G401.6 (cell line): Measurements from ENCODE around the gene NOBOX.
"Not testable (repeated sequence)": the region's sequence is repeated elsewhere in the genome, so short reads cannot be mapped to it uniquely, and the experiment has no call there.

ENCODE experiments used
- FAIRE-seq: peaks from 2 replicates; lab custom pipeline; 2012; peaks lifted over from hg19 to GRCh38; lab: Jason Lieb, UNC

The NOBOX gene

DNA sequence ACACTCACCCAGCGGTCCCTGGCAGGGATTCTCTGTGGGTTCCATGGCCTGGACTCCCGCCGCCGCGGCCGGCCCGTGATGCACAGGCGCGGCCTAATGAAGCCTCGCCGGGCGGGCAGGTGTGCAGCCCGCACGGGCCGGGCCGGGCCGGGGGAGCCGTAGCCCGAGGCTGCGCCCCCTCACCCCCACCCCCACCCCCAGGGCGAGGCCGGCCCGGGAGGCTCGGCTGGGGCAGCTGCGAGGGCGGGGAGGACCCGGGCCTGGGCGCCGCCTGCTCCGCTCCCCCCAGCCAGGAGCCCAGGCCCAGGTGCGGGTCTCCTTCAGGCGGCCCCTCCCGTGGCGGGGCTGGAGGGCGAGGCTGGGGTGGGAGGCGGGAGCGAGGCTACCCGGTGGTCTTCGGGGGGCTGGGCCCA, at the start of gene NOBOX:
Gene NOBOX, minus strand, starts transcription at position 45 of the 413 bp plus-strand sequence.
- no peak for FAIRE-seq

DNA sequence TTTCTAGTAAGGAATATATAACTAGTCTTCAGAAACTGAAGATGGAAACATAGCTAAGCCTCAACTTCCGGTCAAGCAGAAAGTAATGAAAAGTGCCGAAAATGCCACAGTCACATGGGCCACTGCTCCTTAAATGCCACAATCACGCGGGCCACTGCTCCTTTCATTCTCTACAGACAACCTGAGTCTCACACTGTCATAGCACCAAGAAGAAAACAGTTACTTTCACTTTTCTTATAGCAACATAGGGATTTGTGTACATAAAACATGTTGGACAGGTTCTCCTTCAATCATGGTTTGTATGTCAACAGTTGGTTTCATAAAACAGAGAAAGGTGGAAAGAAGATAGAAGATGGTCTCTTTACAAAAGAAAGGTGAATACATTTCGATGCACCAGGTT, 48.6 kb upstream of the NOBOX start:
- no peak for FAIRE-seq

- FAIRE-seq = no peak
Observed at GRCh38 chr7:144445590-144445989, 42.1 kb upstream of the NOBOX start.

DNA sequence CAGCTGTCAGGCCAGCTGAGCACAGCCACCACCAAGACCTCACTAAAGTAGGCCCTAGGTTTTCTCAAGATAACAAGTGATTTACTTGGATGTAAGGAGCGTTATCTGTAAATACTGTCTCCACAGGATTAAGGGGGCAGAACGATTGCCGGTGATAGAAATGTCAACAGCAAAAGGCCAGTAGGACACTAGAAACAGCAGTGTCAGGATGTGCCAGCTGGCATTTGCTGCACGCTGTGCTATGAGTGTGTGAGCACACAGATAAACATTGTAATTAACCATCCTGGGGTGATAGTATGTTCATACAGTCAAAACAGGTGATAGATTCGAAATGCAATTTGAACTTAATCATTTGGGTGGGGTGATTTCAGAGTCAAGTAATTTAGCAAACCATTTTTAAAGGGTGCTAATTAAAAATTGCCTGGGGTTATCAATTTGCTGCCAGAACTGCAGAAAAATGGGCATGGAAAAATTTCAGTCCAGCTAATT, 36.3 kb upstream of the NOBOX start:
- FAIRE-seq = no peak

- FAIRE-seq = no peak
Observed at GRCh38 chr7:144438759-144439158, 35.3 kb upstream of the NOBOX start.

DNA sequence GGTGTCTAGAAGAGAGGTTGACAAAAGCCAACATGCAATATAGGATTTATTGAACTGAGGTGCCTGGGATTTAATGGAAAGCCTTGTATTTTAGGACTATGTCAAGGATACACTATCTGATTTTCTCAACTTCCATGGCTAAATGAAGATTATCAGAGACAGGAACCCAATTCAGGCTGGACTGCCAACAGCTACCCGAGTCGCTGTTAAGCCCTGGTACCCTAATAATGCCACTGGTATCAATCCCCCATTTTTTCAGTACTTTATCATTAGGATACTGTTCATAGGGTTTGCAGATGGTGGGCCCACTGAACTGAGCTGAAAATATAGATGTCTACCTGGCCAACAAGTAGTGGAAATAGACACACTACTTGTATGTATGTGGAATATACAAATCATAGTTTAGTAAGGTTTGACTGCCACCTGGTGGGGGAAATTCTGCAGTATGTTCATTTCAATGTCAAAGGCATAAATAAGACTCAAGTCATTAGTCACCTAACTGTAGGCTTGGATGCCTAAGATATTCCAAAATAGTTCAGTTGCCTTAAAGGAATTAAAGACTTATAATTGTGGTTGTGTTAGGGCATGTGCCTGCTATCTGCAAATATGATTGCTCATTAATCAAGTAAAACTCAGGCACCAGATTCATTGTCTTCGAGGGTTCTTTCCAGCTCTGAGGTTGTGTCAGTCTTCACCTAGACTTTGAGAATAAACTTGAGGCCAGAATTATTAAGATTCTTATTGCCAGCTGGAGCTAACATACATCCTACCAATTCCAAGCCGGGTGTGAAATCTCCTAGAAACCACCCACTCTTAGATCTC, 34.1 kb upstream of the NOBOX start:
- FAIRE-seq = no peak

DNA sequence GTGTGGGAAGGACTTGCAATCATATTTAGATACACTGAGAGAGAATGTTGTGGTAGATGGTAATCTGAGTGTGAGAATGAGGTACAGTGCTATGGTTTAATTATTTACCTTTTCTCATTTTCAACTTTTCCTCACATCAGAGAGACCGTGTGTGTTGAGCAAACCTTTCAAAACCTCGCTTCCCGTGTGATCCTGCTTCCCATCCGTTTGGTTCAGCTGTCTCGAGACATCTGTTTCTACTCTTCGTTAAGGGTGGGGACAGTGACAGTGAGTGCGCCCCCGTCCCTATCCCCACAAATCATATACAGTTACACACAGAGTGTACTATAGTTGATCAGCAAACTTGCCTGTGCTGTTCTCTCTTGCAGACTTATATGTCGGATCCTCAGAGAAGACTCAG, 33.0 kb upstream of the NOBOX start:
- no peak for FAIRE-seq

- FAIRE-seq = no peak
Observed at GRCh38 chr7:144428431-144428830, 24.9 kb upstream of the NOBOX start.

DNA sequence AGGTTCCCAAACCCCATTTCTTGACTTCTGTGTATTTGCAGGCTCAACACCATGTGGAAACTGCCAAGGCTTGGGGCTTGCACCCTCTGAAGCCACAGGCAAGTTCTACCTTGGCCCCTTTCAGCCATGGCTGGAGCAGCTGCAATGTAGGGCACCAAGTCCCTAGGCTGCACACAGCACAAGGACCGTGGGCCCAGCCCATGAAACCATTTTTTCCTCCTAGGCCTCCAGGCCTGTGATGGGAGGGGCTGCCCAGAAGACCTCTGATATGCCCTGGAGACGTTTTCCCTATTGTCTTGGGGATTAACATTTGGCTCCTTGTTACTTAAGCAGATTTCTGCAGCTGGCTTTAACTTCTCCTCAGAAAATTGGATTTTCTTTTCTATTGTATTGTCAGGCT, 24.0 kb upstream of the NOBOX start:
- not testable (repeated sequence) for FAIRE-seq

- FAIRE-seq = not testable (repeated sequence)
Observed at GRCh38 chr7:144418931-144419330, 15.4 kb upstream of the NOBOX start.

GRCh38 chr7:144416341-144416740, 12.8 kb upstream of the NOBOX start:
- no peak for FAIRE-seq

DNA sequence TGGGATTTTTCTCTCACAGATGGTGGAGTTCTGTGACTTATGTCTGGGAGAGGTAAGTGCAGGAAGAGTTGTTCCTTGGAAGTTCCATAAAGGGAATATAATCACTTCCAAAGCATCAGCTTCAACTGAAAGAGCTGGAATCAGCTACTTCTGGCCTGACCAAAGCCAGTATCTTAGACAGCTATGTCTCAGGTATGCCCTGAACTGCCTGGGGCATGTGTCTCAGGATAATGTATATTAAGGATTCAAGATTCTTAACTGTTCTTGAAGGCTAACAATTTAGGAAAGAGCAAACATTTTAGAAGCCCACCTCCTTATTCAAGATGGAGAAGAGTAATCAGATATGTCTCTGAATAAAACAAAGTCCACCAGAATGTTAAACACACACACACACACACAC, 12.4 kb upstream of the NOBOX start:
- no peak for FAIRE-seq

DNA sequence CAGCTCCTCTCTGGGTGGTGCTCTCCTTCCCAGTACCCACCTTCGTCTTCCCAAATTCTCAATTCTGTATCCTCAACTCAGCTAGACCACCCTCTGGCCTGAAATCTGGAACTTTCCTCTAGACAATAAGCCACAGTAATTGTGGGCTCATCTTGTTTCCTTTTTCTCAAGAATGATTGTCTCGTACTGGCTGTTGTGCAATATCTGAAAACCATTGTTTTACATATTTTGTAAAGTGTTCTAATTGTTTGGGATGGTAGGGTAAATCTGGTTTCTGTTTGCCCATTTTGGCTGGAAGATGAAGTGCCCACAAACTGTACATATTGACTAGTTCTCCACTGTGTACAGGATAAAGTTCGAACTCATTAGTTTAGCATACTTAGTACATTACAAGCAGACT, 11.3 kb upstream of the NOBOX start:
- FAIRE-seq = no peak

DNA sequence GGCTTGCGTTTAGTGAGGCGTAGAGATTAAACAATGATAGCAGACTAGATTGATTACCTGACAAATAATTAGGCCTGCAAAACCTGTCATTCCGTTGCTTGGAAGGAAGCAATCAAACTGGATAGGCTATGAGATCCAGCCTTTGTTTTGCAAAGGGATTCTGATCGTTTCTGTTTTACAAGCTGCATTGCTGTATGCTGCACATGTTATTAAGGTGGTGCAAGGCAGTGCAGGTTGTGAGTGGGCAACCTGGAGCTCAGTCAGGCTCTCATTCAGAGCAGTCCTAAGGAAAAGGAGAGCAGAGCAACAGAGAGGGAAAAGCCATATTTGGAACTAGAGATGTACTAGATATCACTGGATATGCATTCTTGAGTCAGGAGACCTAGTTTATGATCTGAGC, 6.9 kb upstream of the NOBOX start:
- no peak for FAIRE-seq

GRCh38 chr7:144408121-144408520, 4.6 kb upstream of the NOBOX start:
- no peak for FAIRE-seq

DNA sequence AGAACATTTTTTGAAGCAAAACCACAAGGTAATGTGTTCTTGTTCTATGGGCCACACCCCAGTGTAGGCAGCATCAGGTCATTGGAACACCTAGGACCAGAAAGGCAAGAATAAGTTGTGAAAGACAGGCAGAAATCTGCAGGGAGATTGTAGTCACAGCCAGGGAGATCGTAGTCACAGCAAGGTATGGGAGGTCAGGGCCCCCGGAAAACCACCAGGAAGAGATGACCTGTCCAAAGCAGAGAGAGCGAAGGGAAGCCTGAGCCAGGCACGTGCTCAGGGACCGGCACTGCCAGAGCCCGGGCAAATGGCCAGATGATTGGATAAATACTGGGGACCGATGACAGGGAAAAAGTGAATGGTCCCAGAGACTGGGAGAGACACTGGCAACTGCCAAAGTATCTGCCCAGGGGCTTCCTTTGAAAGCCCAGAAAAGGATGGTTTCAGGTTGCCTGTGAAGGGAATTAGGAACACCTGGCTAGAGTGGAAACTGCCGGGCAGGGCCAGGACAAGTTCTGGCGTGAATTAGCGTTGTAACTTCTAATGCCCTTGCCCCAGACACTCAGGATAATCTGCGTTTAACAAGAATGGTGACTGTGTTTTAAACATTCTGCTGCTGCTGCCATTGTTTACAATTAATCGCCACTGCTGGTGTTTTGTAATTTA, 3.9 kb upstream of the NOBOX start:
- FAIRE-seq = no peak

DNA sequence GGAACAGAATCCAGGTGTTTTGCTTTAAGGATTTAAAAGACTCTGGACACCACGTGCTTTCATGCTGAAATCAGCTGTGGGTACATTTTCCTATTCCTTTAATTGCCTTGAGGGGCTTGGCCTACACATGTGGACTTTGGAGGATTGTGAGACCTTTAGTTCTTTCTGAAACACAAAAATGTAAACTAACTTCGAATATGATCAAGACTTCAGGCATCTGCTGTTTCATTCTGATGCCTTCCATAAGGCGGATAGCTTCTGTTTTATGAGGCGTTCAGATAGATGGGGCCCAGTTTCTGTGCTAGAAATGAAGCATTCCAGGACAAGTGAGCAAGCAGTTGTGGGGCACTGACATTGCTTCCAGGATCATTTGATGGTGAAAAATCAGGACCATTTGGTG, 1.5 kb upstream of the NOBOX start:
- no peak for FAIRE-seq

GRCh38 chr7:144403102-144403501, 391 bp downstream of the NOBOX start:
- FAIRE-seq = no peak

DNA sequence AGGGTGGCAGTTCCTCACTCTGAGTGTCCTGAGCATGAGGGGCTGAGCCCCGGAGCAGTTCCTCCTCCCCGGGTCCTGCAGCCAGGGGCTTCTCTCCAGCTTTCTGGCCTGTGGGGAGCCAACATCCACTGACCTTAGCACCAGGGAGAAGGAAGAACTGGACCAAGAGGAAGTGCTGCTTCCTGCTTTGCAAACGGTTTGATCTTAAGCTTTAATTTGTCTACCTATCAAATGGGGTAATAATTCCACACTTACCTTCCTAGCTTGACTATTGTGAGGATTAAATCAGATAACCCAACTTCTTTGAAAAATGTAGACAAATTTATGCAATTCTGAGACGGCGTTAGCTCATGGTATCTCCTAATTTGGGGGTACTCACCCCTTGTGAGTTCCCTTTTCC, 2.0 kb downstream of the NOBOX start:
- FAIRE-seq = no peak

- no peak for FAIRE-seq
Observed at GRCh38 chr7:144399946-144400345, 3.5 kb downstream of the NOBOX start.

DNA sequence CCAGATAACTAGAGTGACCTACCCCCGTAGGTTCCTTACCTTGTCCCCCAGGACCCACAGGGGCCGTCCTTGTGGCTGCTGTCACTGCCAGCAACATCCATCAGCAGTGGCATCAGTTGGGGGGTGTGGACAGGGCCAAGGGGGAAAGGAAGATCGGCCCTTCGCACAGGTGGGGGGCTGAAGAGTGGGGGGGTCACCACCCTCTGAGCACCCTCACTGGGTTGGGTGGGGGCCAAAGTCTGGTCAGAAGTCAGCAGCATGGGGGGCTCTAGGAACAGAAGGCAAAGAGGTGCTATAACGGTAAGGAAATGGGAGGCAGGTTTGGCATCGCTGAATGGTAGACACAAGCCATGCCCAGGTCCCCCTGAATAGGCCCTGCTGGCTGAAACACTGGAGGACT, 4.6 kb downstream of the NOBOX start:
- no peak for FAIRE-seq

GRCh38 chr7:144398291-144398690, 5.2 kb downstream of the NOBOX start:
- no peak for FAIRE-seq

GRCh38 chr7:144397086-144397485, 6.4 kb downstream of the NOBOX start:
- FAIRE-seq = no peak

- no peak for FAIRE-seq
Observed at GRCh38 chr7:144391823-144392255, 11.7 kb downstream of the NOBOX start.
